SJSA1 (cell line): ENCODE measurements around the gene LPCAT1. TPM values are rescaled to one million over a fixed set of nuclear protein-coding genes. Genes with fewer than 3 reads are reported as not detected.

Source experiments
- DNase-seq, 2 experiments: peaks; one replicate each; pipeline ENCODE4 v3.0.0-alpha.2; 2015 to 2020; ENCODE audit warnings: low spot score in 2 of 2, low read depth in 1 of 2
- H3K27ac ChIP-seq: fragments of 250-450 bp; sonication (Bioruptor Pico); 2 replicates; pipeline ENCODE4 v1.5.1; 2020; ENCODE audit warnings: mild to moderate bottlenecking, moderate library complexity
- H3K27me3 ChIP-seq: fragments of 250-450 bp; sonication (Bioruptor Pico); replicated peaks from 2 replicates; pipeline ENCODE4 v1.5.1; 2020; ENCODE audit warnings: mild to moderate bottlenecking, moderate library complexity
- H3K36me3 ChIP-seq: fragments of 250-450 bp; sonication (Bioruptor Pico); 2 replicates; pipeline ENCODE4 v1.5.1; 2020; ENCODE audit warnings: mild to moderate bottlenecking
- H3K4me1 ChIP-seq: fragments of 250-450 bp; sonication (Bioruptor Pico); replicated peaks from 2 replicates; pipeline ENCODE4 v1.6.1; 2021; ENCODE audit warnings: mild to moderate bottlenecking
- H3K4me3 ChIP-seq: fragments of 250-450 bp; sonication (Bioruptor Pico); 2 replicates; pipeline ENCODE4 v1.5.1; 2020; ENCODE audit warnings: mild to moderate bottlenecking
- H3K9me3 ChIP-seq: fragments of 250-450 bp; sonication (Bioruptor Pico); replicated peaks from 2 replicates; pipeline ENCODE4 v1.5.1; 2020; ENCODE audit warnings: mild to moderate bottlenecking
- total RNA-seq: library from RNA; depleted of rRNA; stranded (reverse); fragments of >200 nt; shearing (Covaris generic); gene quantifications from 2 replicates; pipeline ENCODE4 v1.2.3, GENCODE V29; 2014; rRNA removed

Gene LPCAT1
- total RNA-seq, 1 experiment from 2014 or later, result 28.2 TPM

- Histone ChIP-seq H3K4me1 (no peaks in the 10 kb centered on the region), H3K27me3 (peaks cover 32% of the 10 kb centered on the region), H3K36me3 (no peaks in the 10 kb centered on the region), H3K9me3 (no peaks in the 10 kb centered on the region; the same call in 1 of the 2 replicates), H3K4me3 (no peak overlapping the region), H3K27ac (no peak overlapping the region)
- DNase-seq, result no peak
These were observed 111.6 kb downstream of the LPCAT1 start for GRCh38 chr5:1412163-1412562.

Other genes with a start within 250 kb of the LPCAT1 start
- gene TERT, start 228.9 kb downstream of the LPCAT1 start, total RNA-seq, result 4.0 and 5.0 TPM in 2 replicates
- gene CLPTM1L, start 178.9 kb downstream of the LPCAT1 start, total RNA-seq, result 241 and 247 TPM in 2 replicates
- gene SLC6A3, start 78.5 kb downstream of the LPCAT1 start, total RNA-seq, result not detected in 2 replicates